COLO829 (cell line): ENCODE results near the gene MAP6.
A peak's percentile ranks its signal among the peaks of the same experiment; 100 is the strongest.

Experiments
- DNase-seq: peaks from one replicate; pipeline ENCODE4 v3.0.0; 2012; ENCODE audit warnings: low spot score

MAP6 gene

DNA sequence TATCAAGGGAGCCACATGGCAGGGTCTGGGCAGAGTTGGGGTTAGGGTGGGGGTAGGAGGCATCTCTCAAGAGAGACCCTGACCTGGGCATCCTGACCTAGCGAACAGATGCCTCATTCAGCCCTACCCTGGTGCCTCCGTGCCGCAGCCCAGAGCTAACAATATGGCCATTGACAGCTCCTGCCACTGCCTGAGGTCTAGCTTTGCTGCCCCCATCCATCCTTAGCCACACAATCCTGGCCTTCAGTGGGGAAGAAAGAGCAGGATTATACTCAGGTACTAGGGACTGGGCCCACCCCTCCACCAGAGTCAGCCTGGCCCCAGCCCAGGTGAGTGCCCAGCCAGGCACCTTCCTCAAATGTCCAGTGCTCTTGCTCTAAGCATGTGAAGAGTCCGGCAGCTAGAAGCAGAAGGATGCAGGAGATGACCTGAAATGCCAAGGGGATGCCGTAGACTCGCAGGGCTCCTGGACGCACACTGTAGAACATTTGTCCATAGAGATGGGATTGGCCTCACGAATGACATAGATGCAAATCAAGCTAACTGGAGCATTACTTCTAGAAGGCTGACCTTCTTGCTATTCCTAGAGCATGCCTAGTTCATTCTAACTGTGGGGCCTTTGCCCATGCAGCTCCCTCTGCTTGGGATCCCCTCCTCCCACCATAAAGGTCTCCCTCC is 120.1 kb downstream of the MAP6 start:
- peak; percentile 82 for DNase-seq

DNA sequence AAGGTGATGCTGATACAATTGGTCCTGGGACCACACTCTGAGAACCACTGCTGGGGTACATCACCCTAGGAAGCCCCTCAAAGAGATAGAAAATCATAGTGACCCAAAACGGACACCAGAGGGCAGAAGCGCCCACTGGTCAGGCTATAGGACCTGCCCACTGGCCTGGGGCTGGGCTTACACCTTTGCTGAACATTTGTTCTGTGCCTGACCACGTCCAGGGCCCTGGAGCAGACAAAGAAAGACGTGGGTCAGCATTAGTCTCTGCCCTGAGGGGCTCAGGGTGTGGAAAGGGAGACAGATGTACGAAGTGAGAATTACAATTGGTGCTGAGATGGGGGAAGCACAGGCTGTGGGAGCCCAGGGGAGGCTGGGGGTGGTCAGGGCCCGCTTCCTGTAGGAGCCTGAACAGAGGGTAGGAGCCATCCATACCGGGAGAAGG is 121.2 kb downstream of the MAP6 start:
- DNase-seq = peak; percentile 90

DNA sequence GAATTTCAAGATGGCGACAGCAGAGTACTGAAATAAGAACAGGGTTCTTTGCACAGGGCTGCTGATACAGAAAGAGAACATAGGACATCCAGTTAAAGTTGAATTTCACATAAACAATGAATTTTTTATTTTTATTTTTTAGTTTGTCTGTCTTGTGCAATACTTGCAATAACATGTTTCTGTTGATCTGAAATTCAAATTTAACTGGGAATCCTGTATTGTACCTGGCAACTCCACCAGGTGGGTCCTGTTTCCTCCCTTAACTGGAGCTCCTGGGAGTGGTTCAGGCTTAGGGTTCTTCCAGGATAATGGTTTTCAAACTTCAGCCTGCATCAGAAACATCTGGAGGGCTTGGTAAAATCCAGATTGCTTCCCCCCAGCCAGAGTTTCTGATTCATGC is 121.7 kb downstream of the MAP6 start:
- DNase-seq = no peak

DNA sequence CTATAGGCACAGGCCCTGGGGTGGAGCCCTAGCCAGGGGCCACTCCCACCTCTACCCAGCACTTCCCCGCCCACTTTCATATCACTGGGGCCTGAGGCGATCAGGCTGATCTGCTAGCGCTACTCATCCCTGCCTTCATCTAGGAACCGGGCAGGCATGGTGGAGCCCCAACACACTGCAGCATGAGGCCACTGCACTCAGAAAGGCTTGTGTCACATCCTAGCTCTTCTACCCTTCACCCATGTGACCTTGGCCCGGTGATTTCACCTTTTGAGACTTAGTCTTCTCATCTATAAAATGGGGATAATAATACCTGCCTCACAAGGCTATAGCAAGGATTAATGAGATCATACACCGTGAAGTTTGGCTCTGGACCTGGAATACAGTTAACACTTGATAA is 125.0 kb downstream of the MAP6 start:
- no peak for DNase-seq

DNA sequence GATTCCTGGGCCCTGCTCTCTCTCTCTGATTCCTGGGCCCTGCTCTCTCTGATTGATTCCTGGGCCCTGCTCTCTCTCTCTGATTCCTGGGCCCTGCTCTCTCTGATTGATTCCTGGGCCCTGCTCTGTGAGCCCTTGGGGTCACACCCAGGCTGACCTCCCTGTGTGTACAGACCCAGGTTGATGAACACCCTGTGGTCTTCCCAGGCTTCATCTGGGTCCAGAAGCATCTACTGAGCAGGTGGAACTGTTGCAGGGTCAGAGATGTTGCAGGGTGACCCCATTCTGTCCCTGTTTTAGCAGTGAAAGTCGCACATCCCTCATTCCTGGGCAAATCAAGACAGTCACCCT is 126.8 kb downstream of the MAP6 start:
- DNase-seq = no peak

DNA sequence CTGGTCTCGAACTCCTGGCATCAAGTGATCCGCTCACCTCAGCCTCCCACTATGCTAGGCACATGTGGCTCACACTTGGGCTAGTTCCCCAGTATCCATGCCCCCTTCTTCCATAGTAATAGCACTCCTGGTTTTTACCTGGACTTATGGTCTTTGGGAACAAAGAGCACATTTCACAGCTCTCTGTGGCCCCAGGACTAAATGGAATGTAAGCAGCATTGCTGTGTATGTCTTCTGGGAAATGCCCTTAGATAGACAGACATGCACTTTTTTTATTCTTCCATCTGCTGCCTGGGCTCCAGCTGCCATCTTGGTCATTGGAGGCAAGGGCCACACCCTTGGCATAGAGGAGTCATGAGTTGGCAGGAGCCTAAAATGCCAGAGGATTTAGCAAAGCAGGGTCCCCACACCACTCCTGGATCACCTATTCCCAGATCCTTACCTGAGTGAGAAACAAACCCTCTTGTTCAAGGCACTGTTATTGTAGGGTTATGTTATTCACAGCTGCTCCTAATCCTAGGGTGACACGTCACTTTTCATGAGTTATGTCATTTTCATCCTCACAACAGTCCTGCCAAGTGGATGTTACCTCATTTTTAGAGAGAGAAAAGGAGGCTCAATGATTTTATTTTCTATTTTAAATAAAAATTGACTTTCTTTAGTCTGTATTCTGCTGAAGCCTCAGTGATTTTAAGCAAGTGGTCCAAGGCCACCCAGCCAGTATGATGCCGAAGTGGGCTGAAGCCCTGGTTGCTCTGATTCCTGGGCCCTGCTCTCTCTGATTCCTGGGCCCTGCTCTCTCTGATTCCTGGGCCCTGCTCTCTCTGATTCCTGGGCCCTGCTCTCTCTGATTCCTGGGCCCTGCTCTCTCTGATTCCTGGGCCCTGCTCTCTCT is 127.4 kb downstream of the MAP6 start:
- DNase-seq = no peak

DNA sequence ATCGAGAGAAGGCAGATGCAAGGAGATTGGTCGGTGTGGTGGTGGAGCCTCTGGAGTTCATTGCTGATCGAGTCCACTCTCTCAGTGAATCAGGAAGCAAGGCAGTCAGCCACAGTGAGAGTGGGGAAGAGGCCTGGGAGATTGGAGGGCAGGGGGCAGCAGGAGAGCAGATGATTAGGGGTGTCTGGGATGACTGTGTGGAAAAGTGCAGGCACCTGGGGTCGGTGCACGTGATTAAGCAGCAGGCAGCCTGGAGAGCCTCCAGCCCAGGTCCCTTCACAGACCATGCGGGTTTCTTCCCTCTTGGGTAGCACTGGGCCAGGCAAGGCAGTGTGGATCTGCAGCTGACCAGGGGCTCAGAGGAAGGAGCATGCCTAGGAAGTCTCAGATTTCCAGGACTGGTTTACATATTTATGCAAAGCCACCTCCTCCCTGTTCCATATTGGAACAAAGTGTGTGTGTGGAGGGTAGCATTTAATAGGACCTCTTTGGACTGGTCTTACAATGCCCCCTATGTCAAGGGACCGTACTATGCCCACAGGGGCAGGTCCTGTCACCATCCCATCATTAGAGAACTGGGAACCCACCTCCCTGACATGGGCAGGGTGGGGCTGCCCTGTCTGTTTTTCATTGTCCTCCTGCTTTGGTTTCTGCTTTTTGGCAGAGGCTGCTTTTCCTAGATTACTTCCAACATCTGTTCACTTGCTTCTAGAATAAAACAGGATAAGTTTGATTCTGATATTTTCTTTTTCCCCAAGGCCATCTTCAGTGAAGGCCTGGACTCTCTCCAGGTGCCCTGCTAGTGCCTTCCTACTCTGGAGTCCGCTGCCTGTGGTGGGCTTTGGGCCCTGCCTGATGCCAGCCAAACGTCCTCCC is 129.1 kb downstream of the MAP6 start:
- DNase-seq = no peak

DNA sequence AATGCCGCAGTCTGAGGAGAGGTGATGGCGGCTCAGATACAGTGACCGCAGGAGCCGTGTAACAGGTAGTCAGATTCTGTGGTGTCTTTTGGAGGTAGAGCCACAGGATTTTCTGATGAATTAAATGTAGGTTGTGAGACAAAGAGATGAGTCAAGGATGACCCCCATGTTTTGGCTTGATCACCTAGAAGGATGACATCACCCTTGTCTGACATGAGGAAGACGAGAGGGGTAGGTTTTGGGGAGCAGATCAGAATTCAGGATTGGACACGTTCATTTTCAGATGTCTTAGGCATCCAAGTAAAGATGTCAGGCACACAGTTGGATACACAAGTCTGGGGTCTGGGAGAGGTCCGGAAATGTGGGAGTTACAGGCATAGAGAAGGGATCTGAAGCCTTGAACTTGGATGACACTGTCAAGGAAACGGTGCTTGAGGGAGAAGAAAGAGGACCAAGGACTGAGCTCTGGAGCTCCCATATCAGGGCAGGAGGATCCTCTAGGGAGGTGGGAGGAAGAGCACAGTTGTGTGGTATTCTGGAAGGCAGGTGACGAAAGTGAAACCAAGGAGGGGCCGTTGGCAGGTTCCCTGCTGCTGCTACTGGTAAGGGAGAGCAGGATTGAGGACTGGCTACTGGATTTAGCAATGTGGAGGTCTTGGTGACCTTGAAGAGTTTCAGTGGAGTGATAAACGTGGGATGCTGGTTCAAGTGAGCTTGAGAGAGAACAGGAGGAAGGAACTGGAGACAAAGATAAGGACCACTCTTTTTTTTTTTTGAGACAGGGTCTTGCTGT is 130.5 kb downstream of the MAP6 start:
- no peak for DNase-seq

DNA sequence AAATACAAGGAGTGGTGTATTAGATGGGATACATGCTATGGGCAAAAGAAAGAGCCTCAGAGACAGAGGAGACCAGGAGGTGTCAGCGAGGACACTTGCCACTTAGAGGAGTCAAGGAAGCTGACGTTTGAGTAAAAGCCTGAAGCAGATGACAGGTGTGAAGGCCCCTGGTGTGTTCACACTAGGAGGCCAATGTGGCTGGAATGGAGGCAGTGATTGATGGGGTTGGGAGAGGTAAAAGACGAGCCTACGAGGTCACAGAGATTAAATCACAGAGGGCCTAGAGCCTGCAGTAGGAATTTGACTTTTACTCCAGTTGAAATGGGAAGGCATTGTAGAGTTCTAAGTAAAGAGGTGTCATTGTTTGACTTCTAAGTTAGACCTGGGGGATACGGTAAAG is 131.1 kb downstream of the MAP6 start:
- no peak for DNase-seq
